Measurements from ENCODE around the gene ACAP1. TPM values are rescaled to one million over a fixed set of nuclear protein-coding genes. Genes with fewer than 3 reads are reported as not detected.

ACAP1 gene, protein sequence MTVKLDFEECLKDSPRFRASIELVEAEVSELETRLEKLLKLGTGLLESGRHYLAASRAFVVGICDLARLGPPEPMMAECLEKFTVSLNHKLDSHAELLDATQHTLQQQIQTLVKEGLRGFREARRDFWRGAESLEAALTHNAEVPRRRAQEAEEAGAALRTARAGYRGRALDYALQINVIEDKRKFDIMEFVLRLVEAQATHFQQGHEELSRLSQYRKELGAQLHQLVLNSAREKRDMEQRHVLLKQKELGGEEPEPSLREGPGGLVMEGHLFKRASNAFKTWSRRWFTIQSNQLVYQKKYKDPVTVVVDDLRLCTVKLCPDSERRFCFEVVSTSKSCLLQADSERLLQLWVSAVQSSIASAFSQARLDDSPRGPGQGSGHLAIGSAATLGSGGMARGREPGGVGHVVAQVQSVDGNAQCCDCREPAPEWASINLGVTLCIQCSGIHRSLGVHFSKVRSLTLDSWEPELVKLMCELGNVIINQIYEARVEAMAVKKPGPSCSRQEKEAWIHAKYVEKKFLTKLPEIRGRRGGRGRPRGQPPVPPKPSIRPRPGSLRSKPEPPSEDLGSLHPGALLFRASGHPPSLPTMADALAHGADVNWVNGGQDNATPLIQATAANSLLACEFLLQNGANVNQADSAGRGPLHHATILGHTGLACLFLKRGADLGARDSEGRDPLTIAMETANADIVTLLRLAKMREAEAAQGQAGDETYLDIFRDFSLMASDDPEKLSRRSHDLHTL
- total RNA-seq (2021; ENCODE audit: unreplicated experiment) (2.7 TPM), Bru-seq, nascent RNA (percentile 20 among the genes with signal in this experiment), BruChase-seq, experiment 1, labeled RNA remaining after a 2-hour chase (percentile 18 among the genes with signal in this experiment), BruChase-seq, experiment 2, labeled RNA remaining after a 6-hour chase (percentile 20 among the genes with signal in this experiment)
- polyA plus RNA-seq (2012; ENCODE audit: insufficient read length): 5.3 TPM
- long read RNA-seq, full-length matches to known transcripts: 3 of 4 reads
- long read RNA-seq, partial matches to known transcripts: 0 of 4 reads
- long read RNA-seq, other reads (novel, unspliced or antisense): 1 of 4 reads

DNA sequence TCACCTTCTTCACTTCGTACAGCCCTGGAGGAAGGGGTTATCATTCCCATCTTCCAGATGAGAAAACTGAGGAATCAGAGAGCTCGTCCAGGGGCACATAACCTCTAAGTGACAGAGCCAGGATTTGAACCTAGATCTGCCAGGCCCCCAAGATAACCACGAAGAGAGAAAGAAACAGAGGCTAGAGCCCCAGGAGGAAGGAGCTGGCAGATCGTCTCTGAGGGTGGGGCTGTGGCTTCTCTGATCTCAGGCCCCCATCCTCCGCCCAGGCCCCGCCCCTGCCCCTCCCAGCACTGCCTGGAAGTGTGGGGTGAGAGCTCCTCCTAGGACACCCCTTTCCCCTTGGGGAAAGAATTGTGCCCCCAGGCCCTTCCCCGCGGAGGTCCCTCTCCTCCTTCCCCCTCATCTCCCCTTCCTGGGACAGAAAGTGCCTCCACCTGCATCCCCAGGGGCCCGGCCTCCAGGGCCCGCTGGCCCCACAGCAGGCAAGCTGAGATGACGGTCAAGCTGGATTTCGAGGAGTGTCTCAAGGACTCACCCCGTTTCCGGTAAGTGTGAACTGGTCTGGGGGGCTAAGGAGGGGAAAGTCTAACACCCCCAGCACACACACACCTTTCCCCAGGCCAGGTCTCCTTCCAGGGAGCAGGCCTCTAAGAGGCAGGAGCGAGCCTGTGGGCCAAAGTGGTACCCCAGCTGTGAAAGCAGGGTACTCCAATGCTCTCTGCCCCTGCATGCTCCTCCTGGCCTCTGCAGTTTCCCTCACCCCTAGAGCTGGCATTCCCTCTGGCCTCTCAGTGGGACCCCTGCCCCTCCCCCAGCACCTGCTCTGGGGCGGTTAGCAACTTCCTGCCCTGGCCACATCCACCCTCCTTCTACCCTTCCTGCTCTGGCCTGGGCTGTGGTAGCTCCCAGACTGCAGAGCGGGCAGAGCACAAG, at the start of gene ACAP1:
ACAP1 (plus strand) TSS at position 290 of the 936 bp plus-strand sequence; CDS start at position 496, 206 bp downstream.
- in situ Hi-C loops (cut with HindIII; ENCODE audit: low pct_unique_long_range_greater_than_20kb, low sequenced_read_pairs): no loop called here
- intact Hi-C loops (cut with micrococcal nuclease; ENCODE audit: unreplicated experiment): no loop called here
- Histone ChIP-seq H3K4me1 (ENCODE audit: control insufficient read depth, insufficient read depth, low read length) (no peaks in the 10 kb centered on the region), H3K4me3 (ENCODE audit: low read depth in 2 of 2, low read length in 2 of 2) (no peak within 1 kb of the TSS), H3K36me3 (ENCODE audit: control insufficient read depth, insufficient read depth, low read length) (no peaks in the 10 kb centered on the region), H3K9me3 (ENCODE audit: control insufficient read depth, insufficient read depth, low read depth, low read length) (no peaks in the 10 kb centered on the region), H3K27ac (ENCODE audit: low read length) (no peak within 1 kb of the TSS), H3K27me3 (ENCODE audit: control insufficient read depth, insufficient read depth, low read length) (no peaks in the 10 kb centered on the region)
- TF ChIP-seq SIN3A (IDR thresholded peaks at IDR 0.05; ENCODE audit: borderline replicate concordance, insufficient read depth, low read depth, low read length): no peak
- TF ChIP-seq TCF7L2 (IDR thresholded peaks at IDR 0.05; ENCODE audit: low read depth, low read length): no peak
- TF ChIP-seq, protein P1, sequence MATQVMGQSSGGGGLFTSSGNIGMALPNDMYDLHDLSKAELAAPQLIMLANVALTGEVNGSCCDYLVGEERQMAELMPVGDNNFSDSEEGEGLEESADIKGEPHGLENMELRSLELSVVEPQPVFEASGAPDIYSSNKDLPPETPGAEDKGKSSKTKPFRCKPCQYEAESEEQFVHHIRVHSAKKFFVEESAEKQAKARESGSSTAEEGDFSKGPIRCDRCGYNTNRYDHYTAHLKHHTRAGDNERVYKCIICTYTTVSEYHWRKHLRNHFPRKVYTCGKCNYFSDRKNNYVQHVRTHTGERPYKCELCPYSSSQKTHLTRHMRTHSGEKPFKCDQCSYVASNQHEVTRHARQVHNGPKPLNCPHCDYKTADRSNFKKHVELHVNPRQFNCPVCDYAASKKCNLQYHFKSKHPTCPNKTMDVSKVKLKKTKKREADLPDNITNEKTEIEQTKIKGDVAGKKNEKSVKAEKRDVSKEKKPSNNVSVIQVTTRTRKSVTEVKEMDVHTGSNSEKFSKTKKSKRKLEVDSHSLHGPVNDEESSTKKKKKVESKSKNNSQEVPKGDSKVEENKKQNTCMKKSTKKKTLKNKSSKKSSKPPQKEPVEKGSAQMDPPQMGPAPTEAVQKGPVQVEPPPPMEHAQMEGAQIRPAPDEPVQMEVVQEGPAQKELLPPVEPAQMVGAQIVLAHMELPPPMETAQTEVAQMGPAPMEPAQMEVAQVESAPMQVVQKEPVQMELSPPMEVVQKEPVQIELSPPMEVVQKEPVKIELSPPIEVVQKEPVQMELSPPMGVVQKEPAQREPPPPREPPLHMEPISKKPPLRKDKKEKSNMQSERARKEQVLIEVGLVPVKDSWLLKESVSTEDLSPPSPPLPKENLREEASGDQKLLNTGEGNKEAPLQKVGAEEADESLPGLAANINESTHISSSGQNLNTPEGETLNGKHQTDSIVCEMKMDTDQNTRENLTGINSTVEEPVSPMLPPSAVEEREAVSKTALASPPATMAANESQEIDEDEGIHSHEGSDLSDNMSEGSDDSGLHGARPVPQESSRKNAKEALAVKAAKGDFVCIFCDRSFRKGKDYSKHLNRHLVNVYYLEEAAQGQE (IDR thresholded peaks at IDR 0.05; ENCODE audit: insufficient read depth in 1 of 2, low read depth in 2 of 2, low read length in 1 of 2): no peak
- no peak for TF ChIP-seq POLR2AphosphoS5 (IDR thresholded peaks at IDR 0.05; ENCODE audit: low read depth, low read length)
- TF ChIP-seq, protein P2, sequence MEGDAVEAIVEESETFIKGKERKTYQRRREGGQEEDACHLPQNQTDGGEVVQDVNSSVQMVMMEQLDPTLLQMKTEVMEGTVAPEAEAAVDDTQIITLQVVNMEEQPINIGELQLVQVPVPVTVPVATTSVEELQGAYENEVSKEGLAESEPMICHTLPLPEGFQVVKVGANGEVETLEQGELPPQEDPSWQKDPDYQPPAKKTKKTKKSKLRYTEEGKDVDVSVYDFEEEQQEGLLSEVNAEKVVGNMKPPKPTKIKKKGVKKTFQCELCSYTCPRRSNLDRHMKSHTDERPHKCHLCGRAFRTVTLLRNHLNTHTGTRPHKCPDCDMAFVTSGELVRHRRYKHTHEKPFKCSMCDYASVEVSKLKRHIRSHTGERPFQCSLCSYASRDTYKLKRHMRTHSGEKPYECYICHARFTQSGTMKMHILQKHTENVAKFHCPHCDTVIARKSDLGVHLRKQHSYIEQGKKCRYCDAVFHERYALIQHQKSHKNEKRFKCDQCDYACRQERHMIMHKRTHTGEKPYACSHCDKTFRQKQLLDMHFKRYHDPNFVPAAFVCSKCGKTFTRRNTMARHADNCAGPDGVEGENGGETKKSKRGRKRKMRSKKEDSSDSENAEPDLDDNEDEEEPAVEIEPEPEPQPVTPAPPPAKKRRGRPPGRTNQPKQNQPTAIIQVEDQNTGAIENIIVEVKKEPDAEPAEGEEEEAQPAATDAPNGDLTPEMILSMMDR (IDR thresholded peaks at IDR 0.05): no peak
- ATAC-seq (no peak), DNase-seq (ENCODE audit: low read depth, low spot score) (no peak)
- ChIA-PET CTCF (interaction anchor here (0.5 kb wide), 1 partner anchor 407 kb away, joined by 5 read pairs; no protein-coding TSS in a partner anchor), POLR2A (no interaction called here)
- BruUV-seq (replicated peaks): no TSS peak
